Stimulated activated CD4-positive, alpha-beta T cell treated with anti-CD3 and anti-CD28 coated beads, Interleukin-4, amount 100 ng/mL, for 4 hours (primary cell): ENCODE data around the gene SLC16A9.

Experiments
- DNase-seq, 2 experiments: peaks; one replicate each; pipeline ENCODE4 v3.0.0-alpha.2; 2020

Gene SLC16A9

DNA sequence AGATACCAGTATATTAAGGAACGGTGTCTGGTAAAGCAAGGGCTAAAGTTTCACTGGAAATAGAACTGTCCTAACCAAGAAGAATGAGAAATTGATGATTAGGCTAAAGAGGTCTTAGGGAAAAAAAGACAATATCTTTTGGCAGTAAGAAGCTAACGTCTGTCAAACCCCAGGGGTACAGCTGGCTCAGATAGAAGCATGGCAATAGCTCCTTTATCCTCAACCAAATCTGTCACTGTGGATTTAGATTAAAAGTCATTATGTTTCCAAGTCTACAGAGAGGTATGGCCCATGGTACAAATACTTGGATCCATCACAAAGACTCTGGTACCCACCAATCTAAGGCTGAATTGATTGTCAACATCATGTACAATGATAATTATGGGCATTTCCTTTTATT, 8.6 kb upstream of the SLC16A9 start:
- DNase-seq, result no peak

DNA sequence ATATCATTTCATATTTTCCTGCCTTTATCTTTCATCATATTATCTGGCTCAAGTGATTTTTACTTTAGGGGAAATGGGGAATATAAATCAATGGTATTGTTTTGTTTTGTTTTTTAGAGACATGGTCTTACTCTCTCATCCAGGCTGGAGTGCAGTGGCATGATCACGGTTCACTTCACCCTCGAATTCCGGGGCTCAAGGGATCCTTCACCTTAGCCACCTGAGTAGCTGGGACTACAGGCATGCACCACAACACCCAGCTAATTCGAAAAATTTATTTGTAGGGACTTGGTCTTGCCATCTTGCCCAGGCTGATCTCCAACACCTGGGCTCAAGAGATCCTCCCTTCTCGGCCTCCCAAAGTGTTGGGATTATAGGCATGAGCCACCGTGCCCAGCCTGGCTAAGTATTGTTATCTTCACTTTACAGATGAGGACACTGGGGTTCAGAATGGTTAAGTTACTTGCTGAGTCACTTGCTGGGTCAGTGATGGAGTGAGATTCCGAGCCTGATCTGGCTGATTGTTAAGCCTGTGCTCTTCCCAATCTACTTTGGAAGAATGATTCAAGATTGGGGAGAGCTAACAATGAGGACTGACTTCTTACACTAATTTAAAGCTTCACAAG, 3.7 kb upstream of the SLC16A9 start:
- DNase-seq, result no peak

- no peak for DNase-seq
These were observed 2.3 kb upstream of the SLC16A9 start for GRCh38 chr10:59711871-59712494.

- no peak for DNase-seq
These were observed 745 bp downstream of the SLC16A9 start for GRCh38 chr10:59708816-59709394.

GRCh38 chr10:59706851-59707797, 2.5 kb downstream of the SLC16A9 start:
- DNase-seq, result no peak

- no peak for DNase-seq
These were observed 3.7 kb downstream of the SLC16A9 start for GRCh38 chr10:59705931-59706330.

GRCh38 chr10:59704630-59705029, 5.0 kb downstream of the SLC16A9 start:
- DNase-seq, result no peak

DNA sequence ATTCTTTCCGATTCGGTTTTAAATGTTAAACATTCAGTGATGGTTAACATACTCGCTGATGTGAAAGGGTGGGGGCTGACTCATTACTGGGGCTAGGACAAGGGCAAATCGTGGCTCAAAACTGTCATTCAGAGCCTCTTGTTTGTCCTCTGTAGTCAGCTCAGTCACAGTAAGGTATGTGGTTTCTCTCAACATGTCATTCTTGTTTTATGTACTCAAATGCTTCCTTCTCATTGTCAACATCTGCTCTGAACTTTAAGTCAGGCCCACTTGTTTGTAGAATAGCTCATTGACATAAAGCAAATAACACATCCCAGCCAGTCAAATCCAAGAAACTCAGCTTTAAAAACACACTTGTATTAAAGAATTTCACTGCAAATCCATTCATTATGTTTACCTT, 7.3 kb downstream of the SLC16A9 start:
- no peak for DNase-seq

DNA sequence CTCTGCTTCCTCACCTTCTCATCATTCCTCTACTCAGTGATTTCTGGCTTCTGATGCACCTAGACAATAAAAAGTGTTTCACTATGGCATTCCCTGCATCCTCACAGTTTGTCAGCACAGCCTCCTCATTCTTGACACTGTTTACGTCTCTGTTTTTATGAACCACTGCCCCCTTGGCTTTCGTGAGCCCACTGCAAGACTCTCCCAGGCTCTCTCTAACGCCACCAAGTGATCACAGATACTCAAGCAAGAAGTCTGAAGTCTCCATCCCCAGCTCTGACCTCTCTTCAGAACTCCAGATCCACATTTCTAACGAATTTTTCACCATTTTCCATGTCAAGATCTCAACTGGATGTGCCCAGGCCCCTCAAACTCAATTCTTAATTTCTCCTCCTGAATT, 8.9 kb downstream of the SLC16A9 start:
- DNase-seq, result no peak

DNA sequence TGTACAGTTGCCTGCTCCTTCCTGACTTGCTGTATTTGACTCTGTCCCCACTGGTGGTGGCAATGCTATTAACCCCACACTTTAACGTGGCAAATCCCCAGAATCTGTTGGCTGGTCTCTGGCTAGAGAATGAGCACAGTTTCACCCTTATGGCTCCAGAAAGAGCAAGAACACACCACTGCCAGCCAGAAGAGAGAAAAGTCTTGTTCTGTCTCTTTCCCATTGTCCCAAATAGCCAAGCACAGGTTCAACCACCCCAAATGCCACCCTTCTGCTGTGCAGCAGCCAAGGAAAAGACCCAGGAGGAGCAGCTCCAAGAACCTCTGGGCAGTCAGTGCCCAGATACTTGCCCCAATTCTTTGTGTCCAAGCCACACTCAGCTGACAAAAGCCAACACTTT, 11.3 kb downstream of the SLC16A9 start:
- DNase-seq, result no peak

DNA sequence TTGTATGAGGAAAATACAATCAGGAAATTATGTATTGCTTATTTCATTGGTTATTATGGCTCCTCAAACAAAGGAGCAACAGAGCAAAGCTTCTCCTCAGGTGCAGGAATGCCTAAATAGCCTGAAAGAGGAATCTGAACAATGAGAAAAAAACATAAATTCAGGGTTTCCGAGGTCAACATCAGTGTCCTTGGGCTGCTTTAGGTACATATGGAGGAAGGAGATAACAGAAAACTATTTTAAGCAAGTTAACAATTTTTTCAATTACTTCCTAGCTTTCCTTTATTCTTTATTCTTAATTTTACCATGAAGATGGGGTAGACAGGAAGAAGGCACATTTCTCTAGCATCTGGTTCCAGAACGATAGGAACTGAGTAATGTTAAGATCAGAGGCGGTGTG, 14.0 kb downstream of the SLC16A9 start:
- no peak for DNase-seq

DNA sequence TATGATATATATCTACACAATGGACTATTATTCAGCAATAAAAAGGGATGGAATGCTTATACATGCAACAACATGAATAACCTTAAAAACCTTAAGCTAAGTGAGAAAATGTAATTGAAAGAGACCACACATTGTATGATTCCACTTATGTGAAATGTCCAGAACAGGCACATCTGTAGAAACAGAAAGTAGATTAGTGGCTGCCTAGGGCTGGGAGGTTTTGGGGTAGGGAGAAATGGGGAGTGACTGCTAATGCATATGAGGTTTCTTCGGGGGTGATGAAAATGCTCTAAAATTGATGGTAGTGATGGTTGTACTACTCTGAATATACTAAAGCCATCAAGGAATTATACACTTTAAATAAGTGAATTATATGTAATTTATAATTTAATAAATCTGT, 14.7 kb downstream of the SLC16A9 start:
- no peak for DNase-seq

GRCh38 chr10:59692113-59692512, 17.5 kb downstream of the SLC16A9 start:
- DNase-seq, result no peak

GRCh38 chr10:59688921-59689351, 20.7 kb downstream of the SLC16A9 start:
- no peak for DNase-seq

- DNase-seq, result no peak
These were observed 22.0 kb downstream of the SLC16A9 start for GRCh38 chr10:59687657-59688056.

DNA sequence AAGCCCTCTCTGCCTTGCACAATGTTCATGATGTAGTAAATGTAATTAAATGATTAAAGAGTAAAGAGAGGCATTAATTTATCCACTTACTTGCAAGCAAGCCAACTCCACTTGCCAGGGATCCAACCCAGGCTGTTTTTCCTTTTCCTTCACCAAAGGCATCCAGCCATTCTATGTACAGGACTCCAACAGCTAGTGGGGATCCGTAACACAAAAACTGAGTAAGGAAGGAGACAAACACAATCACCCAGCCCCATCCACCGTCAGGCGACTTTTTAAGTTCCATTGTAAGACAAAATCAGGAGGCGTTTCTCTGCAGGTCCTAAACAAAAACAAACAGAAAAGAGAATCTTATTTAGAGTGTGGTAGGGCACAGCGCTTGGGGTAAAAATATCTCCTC, 25.6 kb downstream of the SLC16A9 start:
- no peak for DNase-seq

DNA sequence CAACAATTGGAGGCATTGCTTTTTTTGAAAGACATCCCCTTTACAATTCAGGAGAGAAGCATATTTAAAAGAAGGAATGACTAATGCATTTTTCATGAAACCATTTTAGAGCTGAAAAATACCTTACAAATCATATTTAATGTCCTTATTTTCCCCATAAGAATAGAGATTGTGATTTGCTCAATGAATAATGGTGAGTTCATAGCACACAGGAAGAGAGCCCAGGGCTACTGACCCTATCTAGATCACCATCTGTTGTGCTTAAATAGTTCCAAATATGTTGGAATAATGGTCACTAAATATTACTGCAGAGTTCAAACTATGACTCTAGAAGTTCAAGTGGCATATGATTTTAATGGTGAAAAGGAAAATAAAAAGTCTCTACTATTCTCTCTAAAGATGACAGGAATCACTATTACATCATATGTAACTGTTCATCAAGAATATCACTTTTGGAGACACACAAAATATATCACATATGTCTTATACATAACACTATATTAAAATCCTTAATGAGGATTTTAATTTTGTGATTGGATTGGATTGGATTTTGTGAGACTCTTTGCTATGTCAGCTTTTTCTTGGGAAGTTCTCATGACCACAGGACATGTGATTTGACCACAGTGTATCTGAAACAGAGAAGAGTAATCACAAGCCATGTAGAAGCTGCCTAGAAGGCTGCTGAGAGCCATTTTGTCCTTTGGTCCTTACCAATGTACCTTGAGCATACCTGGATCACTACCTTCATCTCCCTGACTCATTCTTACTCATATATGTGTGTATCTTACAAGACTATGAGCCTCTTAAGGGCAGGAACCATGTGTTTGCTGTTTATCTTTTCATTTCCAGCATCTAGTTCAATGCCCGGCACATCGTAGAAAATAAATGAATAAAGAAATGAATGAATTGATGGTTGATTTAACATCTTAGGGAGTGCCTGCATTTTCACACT, 26.4 kb downstream of the SLC16A9 start:
- no peak for DNase-seq

DNA sequence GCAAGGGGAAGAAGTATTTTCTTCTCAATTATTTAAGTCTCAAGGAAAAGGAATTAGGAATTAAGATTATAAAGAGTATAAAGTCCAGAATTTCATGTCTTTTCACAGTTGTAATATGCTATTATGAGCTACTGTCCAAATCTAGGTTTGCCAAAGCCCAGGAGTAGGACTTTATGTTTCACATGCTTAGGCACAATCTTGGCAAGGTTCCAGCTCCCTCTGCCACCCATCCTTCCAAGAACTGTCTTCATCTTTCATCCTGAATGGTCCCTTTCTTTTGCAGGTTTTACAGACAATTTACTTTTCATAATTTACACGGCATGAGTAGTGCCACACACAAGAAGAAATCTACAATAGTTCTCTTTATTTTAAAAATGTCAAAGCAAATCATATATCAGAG, 29.5 kb downstream of the SLC16A9 start:
- no peak for DNase-seq

GRCh38 chr10:59678884-59679301, 30.8 kb downstream of the SLC16A9 start:
- DNase-seq, result no peak

DNA sequence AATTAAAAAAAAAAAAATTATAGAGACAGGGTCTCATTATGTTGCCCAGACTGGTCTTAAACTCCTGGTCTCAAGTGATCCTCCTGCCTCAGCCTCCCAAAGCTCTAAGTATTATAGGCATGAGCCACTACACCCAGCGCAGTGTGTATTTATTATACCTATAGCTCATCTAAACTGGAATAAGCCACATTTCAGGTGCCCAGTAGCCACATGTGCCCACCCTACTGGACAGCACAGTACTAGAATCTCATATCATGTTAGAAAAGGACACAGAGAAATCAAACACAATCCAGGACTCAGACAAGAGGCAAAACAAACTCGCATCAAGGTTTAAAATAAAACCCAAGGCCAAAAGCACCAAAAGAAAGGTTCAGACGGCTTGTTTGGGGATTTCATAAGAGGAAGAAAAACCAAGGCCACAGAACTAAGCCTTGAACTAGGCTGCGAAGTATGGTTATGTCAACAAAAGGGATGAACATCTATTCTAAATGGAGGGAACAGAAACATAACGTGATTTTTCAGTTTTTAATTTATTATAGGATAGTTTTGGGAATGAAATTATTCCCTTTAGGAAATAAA, 32.3 kb downstream of the SLC16A9 start:
- DNase-seq, result no peak

- DNase-seq, result no peak
These were observed 33.8 kb downstream of the SLC16A9 start for GRCh38 chr10:59675812-59676211.
